Measurements from ENCODE around the gene SYDE2.
"Not testable (repeated sequence)": the region's sequence is repeated elsewhere in the genome, so short reads cannot be mapped to it uniquely, and the experiment has no call there.

DNA sequence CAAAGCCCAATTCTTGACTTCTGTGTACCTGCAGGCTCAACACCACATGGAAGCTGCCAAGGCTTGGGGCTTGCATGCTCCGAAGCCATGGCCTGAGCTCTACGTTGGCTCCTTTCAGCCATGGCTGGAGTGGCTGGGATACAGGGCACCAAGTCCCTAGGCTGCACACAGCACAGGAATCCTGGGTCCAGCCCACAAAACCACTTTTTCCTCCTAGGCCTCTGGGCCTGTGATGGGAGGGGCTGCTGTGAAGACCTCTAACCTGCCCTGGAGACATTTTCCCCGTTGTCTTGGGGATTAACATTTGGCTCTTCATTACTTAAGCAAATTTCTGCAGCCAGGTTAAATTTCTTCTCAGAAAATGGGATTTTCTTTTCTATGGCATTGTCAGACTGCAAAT, 48.2 kb upstream of the SYDE2 start:
- TF ChIP-seq, protein P1, sequence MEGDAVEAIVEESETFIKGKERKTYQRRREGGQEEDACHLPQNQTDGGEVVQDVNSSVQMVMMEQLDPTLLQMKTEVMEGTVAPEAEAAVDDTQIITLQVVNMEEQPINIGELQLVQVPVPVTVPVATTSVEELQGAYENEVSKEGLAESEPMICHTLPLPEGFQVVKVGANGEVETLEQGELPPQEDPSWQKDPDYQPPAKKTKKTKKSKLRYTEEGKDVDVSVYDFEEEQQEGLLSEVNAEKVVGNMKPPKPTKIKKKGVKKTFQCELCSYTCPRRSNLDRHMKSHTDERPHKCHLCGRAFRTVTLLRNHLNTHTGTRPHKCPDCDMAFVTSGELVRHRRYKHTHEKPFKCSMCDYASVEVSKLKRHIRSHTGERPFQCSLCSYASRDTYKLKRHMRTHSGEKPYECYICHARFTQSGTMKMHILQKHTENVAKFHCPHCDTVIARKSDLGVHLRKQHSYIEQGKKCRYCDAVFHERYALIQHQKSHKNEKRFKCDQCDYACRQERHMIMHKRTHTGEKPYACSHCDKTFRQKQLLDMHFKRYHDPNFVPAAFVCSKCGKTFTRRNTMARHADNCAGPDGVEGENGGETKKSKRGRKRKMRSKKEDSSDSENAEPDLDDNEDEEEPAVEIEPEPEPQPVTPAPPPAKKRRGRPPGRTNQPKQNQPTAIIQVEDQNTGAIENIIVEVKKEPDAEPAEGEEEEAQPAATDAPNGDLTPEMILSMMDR (conservative IDR thresholded peaks at IDR 0.05), result not testable (repeated sequence)
- TF ChIP-seq ZFX (IDR thresholded peaks at IDR 0.05), result not testable (repeated sequence)

All from C4-2B (cell line).